Gastroesophageal sphincter (tissue), 3 donors: ENCODE data around the gene ZNF385B.

Experiments used
- CTCF ChIP-seq, 4 experiments: fragments of 200-600 bp in 2 of 4; fragments of 450-650 bp in 2 of 4; sonication (generic) in 1 of 4; IDR thresholded peaks; one replicate each; pipeline ENCODE4 v1.5.1; 2017 to 2019; ENCODE audit warnings: antibody characterized with exemption in 4 of 4, mild to moderate bottlenecking in 2 of 4, moderate library complexity in 2 of 4
- EP300 ChIP-seq: sonication (generic); formaldehyde crosslinking; IDR thresholded peaks from one replicate; pipeline ENCODE4 v1.6.1; 2017; ENCODE audit warnings: antibody characterized with exemption, mild to moderate bottlenecking
- POLR2A ChIP-seq, 2 donors: fragments of 450-650 bp; IDR thresholded peaks; one replicate each; pipeline ENCODE4 v1.6.1; 2017; ENCODE audit warnings: antibody characterized with exemption in 2 of 2, mild to moderate bottlenecking in 2 of 2, moderate library complexity in 1 of 2

GRCh38 chr2:179467111-179467510 is 394.3 kb downstream of the ZNF385B start:
- TF ChIP-seq CTCF (IDR thresholded peaks at IDR 0.05), result no peak
- no peak for TF ChIP-seq POLR2A (IDR thresholded peaks at IDR 0.05)
- TF ChIP-seq EP300, result no peak
